Measurements from ENCODE around the gene AK4.

DNA sequence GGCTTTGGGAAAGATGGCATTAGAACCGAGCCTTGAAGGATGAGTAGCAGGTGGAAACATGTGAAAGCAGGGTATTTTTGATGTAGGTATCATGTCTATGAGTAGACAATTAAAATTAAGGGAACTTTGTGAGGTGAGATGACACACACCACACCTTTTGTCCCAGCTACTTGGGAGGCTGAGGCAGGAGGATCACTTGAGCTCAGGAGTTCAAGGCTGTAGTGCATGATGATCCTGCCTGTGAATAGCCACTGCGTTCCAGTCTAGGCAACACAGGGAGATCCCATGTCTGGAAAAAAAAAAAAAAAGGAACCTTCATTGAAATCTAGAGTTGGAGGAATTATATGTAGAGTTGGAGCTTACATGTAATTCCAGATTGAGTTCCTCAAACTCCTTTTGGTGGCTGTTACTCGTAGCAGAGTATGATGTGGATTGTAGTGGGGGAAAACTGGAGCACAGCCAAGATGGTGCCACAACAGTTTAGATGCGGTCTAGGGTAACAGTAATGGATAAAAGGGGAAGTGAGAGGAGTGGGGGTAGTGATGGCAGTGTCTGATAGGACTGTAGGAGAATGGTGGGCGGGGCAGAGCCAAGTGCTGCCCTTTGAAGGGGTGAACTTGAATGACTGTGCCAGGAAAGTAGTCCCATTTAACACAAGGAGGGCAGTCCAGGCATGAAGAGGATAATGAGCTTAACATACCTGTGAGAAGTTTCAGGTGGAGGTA, 17.4 kb downstream of the AK4 start:
- TF ChIP-seq POLR2A (IDR thresholded peaks at IDR 0.05), result no peak
- TF ChIP-seq, protein P1, sequence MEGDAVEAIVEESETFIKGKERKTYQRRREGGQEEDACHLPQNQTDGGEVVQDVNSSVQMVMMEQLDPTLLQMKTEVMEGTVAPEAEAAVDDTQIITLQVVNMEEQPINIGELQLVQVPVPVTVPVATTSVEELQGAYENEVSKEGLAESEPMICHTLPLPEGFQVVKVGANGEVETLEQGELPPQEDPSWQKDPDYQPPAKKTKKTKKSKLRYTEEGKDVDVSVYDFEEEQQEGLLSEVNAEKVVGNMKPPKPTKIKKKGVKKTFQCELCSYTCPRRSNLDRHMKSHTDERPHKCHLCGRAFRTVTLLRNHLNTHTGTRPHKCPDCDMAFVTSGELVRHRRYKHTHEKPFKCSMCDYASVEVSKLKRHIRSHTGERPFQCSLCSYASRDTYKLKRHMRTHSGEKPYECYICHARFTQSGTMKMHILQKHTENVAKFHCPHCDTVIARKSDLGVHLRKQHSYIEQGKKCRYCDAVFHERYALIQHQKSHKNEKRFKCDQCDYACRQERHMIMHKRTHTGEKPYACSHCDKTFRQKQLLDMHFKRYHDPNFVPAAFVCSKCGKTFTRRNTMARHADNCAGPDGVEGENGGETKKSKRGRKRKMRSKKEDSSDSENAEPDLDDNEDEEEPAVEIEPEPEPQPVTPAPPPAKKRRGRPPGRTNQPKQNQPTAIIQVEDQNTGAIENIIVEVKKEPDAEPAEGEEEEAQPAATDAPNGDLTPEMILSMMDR (IDR thresholded peaks at IDR 0.05), result no peak

Data from esophagus squamous epithelium (tissue), 4 donors.